ENCODE measurements around the gene CSNK2A1.
"Not testable (repeated sequence)": the region's sequence is repeated elsewhere in the genome, so short reads cannot be mapped to it uniquely, and the experiment has no call there.

CSNK2A1 gene

DNA sequence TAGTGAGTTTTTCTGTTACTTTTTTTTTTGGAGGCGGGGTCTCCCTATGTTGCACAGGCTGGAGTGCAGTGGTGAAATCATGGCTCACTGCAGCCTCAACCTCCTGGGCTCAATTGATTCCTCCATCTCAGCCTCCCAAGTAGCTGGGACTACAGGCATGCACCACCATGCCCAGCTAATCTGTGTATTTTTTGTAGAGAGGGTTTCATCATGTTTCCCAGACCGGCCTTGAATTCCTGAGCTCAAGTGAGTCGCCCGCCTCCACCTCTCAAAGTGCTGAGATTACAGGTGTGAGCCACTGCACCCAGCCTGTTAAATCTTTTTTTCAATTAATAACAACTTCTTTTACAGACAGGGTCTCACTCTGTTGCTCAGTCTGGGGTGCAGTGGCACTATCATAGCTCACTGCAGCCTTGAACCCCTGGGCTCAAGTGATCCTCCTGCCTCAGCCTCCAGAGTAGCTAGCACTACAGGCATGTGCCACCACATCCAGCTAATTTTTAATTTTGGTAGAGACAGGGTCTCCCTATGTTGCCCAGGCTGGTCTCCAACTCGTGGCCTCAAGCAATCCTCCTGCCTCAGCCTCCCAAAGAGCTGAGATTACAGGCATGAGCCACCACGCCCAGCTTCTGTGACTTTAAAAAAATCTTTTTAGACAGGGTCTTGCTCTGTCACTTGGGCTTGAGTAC, 66.9 kb downstream of the CSNK2A1 start:
- H3K36me3 ChIP-seq (ENCODE audit: insufficient read depth, low read length), result peaks cover 20% of the 10 kb centered on the region; the same call in 1 of the 2 replicates
- H3K4me1 ChIP-seq (ENCODE audit: insufficient read depth, low read length); H3K9ac ChIP-seq (ENCODE audit: low read depth, low read length); H3K9me3 ChIP-seq (ENCODE audit: control insufficient read depth, insufficient read depth, low read length): not testable (repeated sequence)

DNA sequence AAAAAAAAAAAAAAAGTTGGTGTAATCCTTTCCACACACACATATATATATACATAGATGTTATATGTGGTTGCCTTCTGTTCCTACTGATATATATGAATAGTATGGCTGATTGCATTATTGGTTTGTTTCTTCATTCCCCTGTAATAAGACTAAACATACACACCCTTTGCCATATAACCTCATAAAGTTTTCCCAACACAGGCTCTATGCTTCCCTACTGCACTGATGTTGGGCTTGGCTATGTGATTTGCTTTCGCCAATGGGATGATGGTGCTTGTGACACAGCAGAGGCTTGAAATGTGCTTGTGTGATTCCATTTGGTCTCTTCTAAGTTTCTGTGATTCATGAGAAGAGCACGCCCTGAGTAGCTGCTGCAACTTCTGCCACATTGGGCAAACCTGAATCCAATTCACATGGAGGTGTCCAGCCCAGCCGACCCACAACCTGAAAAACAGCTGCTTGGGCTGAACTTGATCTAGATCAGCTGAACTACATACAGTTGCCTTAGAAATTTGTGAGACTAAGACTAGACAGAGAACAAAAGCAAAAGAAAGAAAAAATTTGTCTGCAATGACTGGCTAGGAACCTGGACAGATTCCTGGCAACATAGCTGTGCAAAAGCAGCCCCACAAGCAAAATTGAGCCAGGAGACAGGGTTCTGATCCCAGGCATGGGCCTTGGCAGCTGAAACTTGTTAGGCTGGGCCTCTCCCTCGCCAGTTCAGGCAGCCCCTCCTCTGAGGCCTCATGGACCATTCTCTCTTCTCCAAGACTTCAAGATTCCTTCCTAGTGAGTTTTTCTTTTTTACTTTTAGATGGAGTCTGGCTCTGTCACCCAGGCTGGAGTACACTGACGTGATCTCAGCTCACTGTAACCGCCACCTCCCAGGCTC, 67.9 kb downstream of the CSNK2A1 start:
- Histone ChIP-seq H3K9ac (ENCODE audit: low read depth, low read length) (no peak overlapping the region), H3K9me3 (ENCODE audit: control insufficient read depth, insufficient read depth, low read length) (peaks cover 6% of the 10 kb centered on the region; the same call in 1 of the 2 replicates), H3K4me1 (ENCODE audit: insufficient read depth, low read length) (no peaks in the 10 kb centered on the region), H3K36me3 (ENCODE audit: insufficient read depth, low read length) (peaks cover 17% of the 10 kb centered on the region; the same call in 1 of the 2 replicates)

DNA sequence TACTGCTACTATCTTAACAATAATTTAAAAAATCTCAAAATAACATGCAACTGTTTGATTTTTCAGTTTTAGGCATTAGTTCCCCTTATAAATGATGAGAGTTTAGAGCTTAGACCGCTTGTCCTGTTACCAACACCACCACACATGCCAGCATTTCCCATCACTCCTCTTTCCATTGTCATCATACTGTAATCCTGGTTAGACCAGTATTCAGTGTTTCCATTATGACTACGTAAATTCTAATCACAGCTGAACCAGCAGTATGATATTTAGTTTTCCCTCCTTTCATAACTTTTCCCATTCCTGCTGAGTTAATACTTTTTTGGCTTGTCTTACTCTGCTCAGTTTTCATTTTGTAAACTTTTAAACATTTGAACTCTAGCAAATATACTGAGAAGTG, 69.0 kb downstream of the CSNK2A1 start:
- Histone ChIP-seq H3K36me3 (ENCODE audit: insufficient read depth, low read length) (peaks cover 13% of the 10 kb centered on the region; the same call in 1 of the 2 replicates), H3K9me3 (ENCODE audit: control insufficient read depth, insufficient read depth, low read length) (peaks cover 7% of the 10 kb centered on the region; the same call in 1 of the 2 replicates), H3K4me1 (ENCODE audit: insufficient read depth, low read length) (no peaks in the 10 kb centered on the region), H3K9ac (ENCODE audit: low read depth, low read length) (no peak overlapping the region)

DNA sequence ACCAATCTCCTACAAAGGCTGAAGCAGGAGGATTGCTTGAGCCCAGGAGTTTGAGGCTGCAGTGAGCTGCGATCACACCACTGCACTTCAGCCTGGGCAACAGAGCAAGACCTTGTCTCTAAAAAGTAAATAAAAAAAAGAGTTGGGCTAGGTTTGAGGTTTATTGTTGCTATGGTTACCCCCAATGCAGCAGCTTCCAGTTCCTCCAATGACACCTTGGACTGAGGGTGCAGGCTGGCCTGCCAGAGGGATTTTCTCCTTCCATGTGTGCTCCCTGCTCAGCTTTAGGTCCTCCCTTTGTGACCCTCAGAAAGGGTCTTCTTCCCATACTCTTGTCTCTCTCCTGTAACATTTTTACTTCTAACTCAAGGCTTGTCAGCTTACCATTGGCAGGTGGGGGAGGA, 70.7 kb downstream of the CSNK2A1 start:
- peaks cover 5% of the 10 kb centered on the region; the same call in 1 of the 2 replicates for H3K36me3 ChIP-seq (ENCODE audit: insufficient read depth, low read length)
- H3K9me3 ChIP-seq (ENCODE audit: control insufficient read depth, insufficient read depth, low read length), result peaks cover 7% of the 10 kb centered on the region; the same call in 1 of the 2 replicates
- no peak overlapping the region for H3K9ac ChIP-seq (ENCODE audit: low read depth, low read length)
- H3K4me1 ChIP-seq (ENCODE audit: insufficient read depth, low read length), result no peaks in the 10 kb centered on the region

DNA sequence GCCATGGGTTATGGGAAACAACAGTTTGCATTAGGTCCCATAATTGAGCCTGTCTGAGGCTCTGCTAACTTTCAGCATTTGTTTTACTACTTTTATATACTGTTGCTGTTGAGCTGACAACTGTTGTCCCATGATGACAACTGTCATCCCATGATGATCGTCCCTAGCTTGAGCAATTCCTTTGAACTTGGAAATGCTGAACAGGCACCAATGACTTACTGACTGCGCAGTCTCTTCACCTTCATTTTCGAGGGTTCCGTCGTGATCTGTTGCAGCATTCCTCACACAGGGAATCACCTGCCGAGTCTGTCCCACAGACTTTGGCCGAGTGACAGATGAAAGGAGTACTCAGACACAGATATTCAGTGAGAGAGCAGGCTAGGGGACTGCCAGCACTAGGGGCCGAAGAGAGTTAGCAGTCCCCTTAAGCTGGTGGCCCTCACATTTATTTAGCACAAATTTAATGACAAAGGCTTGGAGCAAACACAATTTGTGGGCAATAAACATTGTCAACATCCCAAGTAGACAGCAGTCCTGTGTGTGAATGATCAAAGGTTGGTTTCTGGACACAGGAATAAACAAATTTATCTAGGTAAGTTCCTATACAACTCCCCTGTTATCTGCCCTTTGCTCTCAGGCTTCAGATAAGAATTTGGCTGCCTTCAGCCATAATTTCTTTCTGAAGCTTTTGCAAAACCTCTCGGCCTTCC, 71.3 kb downstream of the CSNK2A1 start:
- H3K4me1 ChIP-seq (ENCODE audit: insufficient read depth, low read length), result no peaks in the 10 kb centered on the region
- H3K36me3 ChIP-seq (ENCODE audit: insufficient read depth, low read length), result peaks cover 4% of the 10 kb centered on the region; the same call in 1 of the 2 replicates
- peaks cover 7% of the 10 kb centered on the region; the same call in 1 of the 2 replicates for H3K9me3 ChIP-seq (ENCODE audit: control insufficient read depth, insufficient read depth, low read length)
- H3K9ac ChIP-seq (ENCODE audit: low read depth, low read length), result no peak overlapping the region

DNA sequence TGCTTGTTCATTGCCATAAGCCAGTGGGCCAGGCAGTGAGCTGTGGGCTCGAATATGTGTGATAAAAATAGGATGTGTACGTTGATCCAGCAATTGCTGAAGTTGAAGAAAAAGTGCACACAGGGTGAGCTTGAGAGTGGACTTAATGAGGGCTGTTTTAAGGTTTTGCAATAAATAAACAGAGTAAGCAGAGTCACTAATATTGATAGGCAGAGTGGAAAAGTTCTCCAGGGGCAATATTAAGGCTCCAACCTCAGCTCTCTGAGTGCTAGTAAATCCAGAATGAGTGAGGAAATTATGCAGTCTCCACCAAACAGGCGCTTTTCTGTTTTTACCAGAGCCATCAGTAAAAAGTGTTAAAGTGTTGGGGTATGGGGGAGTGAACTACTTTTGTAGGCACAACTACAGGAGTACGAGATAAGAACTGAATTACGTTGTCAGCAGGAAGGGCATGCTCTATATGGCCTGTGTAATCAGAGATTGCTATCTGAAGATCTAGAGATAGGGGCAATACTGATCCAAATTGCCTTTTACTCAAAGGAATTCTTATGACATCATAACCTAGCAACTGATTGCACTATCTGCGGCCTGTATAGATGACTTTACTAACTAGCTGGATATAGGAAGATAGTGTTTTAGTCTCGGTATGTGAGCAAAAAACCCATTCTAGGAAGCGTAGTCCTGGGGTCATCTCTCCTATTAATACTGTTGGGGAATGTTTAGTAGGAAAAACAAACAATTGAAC, 73.7 kb downstream of the CSNK2A1 start:
- H3K9me3 ChIP-seq (ENCODE audit: control insufficient read depth, insufficient read depth, low read length), result peaks cover 7% of the 10 kb centered on the region; the same call in 1 of the 2 replicates
- peaks cover 4% of the 10 kb centered on the region; the same call in 1 of the 2 replicates for H3K36me3 ChIP-seq (ENCODE audit: insufficient read depth, low read length)
- H3K4me1 ChIP-seq (ENCODE audit: insufficient read depth, low read length), result no peaks in the 10 kb centered on the region
- no peak overlapping the region for H3K9ac ChIP-seq (ENCODE audit: low read depth, low read length)

DNA sequence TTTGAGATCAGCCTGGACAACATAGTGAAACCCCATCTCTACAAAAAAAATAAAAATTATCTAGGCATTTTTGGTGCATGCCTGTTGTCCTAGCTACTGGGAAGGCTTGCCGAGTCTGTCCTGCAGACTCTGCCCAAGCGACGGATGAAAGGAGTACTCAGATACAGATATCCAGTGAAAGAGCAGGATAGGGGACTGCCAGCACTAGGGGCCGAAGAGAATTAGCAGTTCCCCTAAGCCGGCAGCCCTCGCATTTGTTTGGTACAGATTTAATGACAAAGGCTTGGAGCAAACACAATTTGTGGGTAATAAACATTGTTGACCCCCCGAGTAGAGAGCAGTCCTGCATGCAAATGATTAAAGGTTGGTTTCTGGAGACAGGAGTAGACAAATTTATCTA, 75.8 kb downstream of the CSNK2A1 start:
- H3K9ac ChIP-seq (ENCODE audit: low read depth, low read length), result no peak overlapping the region
- no peaks in the 10 kb centered on the region for H3K4me1 ChIP-seq (ENCODE audit: insufficient read depth, low read length)
- no peaks in the 10 kb centered on the region for H3K36me3 ChIP-seq (ENCODE audit: insufficient read depth, low read length)
- H3K9me3 ChIP-seq (ENCODE audit: control insufficient read depth, insufficient read depth, low read length), result peaks cover 3% of the 10 kb centered on the region; the same call in 1 of the 2 replicates

GRCh38 chr20:462199-462991, 81.2 kb downstream of the CSNK2A1 start, which contains the start of gene TBC1D20:
TBC1D20 (minus strand) TSS chr20:462533; CDS start chr20:462405, 128 bp downstream.
- H3K9ac ChIP-seq (ENCODE audit: low read depth, low read length), result peak within 1 kb of the TSS; percentile 95
- H3K9me3 ChIP-seq (ENCODE audit: control insufficient read depth, insufficient read depth, low read length), result no peaks in the 10 kb centered on the region
- peaks cover 5% of the 10 kb centered on the region; the same call in 1 of the 2 replicates for H3K4me1 ChIP-seq (ENCODE audit: insufficient read depth, low read length)
- H3K36me3 ChIP-seq (ENCODE audit: insufficient read depth, low read length), result no peaks in the 10 kb centered on the region

- Histone ChIP-seq H3K9me3 (ENCODE audit: control insufficient read depth, insufficient read depth, low read length) (no peaks in the 10 kb centered on the region), H3K36me3 (ENCODE audit: insufficient read depth, low read length) (no peaks in the 10 kb centered on the region), H3K4me1 (ENCODE audit: insufficient read depth, low read length) (peaks cover 5% of the 10 kb centered on the region; the same call in 1 of the 2 replicates), H3K9ac (ENCODE audit: low read depth, low read length) (peak overlapping the region; percentile 95)
Observed at GRCh38 chr20:461254-462198, 82.1 kb downstream of the CSNK2A1 start.

DNA sequence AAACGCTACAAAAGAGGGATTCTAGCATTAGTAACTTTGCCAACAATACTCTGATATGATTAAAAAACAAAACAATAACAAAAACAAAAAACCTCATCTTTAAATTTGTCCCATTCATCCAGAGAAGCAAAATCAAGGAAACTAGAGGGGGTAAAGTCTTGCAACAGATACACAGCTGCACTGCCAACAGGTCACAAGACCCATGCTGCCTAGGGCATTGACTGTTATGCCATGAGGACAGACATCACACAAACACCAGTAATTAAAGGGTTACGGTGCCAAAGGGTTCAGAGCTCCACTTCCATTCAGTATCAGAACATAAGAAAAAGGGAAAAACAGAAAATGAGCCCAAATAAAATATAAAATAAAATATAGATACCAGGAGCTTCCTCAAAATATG, 82.9 kb downstream of the CSNK2A1 start:
- Histone ChIP-seq H3K9ac (ENCODE audit: low read depth, low read length) (no peak overlapping the region), H3K36me3 (ENCODE audit: insufficient read depth, low read length) (no peaks in the 10 kb centered on the region), H3K4me1 (ENCODE audit: insufficient read depth, low read length) (peaks cover 5% of the 10 kb centered on the region; the same call in 1 of the 2 replicates)

DNA sequence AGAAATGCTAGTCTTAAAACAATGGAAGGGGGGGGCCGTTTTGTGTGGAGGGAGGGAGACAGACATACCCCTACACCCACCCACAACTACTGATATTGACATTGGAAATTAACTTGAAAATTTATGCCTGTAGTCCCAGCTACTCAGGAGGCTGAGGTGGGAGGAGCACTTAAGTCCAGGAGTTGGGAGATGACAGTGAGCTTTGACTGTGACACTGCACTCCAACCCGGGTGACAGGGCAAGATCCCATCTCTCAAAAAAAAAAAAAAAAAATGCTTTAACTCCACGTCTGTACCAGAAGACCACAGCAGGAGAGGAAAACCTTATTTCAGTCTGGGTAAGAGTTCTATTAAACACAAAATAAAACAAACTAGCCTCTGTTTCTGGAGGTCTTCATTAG, 83.4 kb downstream of the CSNK2A1 start:
- H3K4me1 ChIP-seq (ENCODE audit: insufficient read depth, low read length), result peaks cover 5% of the 10 kb centered on the region; the same call in 1 of the 2 replicates
- no peak overlapping the region for H3K9ac ChIP-seq (ENCODE audit: low read depth, low read length)
- H3K36me3 ChIP-seq (ENCODE audit: insufficient read depth, low read length), result no peaks in the 10 kb centered on the region
- H3K9me3 ChIP-seq (ENCODE audit: control insufficient read depth, insufficient read depth, low read length), result no peaks in the 10 kb centered on the region

More for the DNA sequence above, 82.9 kb downstream of the CSNK2A1 start:
- no peaks in the 10 kb centered on the region for H3K9me3 ChIP-seq (ENCODE audit: control insufficient read depth, insufficient read depth, low read length)

- Histone ChIP-seq H3K9me3 (ENCODE audit: control insufficient read depth, insufficient read depth, low read length) (no peaks in the 10 kb centered on the region), H3K9ac (ENCODE audit: low read depth, low read length) (no peak overlapping the region), H3K4me1 (ENCODE audit: insufficient read depth, low read length) (peaks cover 5% of the 10 kb centered on the region; the same call in 1 of the 2 replicates), H3K36me3 (ENCODE audit: insufficient read depth, low read length) (no peaks in the 10 kb centered on the region)
Observed at GRCh38 chr20:458776-459175, 84.8 kb downstream of the CSNK2A1 start.
